Transverse colon (tissue), 4 donors: Measurements from ENCODE around the gene EDC3.

ENCODE experiments used
- CTCF ChIP-seq, 5 experiments: fragments of 200-600 bp in 3 of 5; fragments of 450-650 bp in 2 of 5; sonication (generic) in 3 of 5; IDR thresholded peaks; 1 replicate in 2 of 5; 2 replicates in 3 of 5; pipeline ENCODE4 v1.5.1; 2016 to 2017; ENCODE audit warnings: antibody characterized with exemption in 5 of 5, inconsistent platforms in 3 of 5, mild to moderate bottlenecking in 2 of 5, moderate library complexity in 1 of 5
- POLR2A ChIP-seq: fragments of 450-650 bp; IDR thresholded peaks from one replicate; pipeline ENCODE4 v1.6.1; 2016; ENCODE audit warnings: antibody characterized with exemption, mild to moderate bottlenecking, moderate library complexity
- POLR2AphosphoS5 ChIP-seq, 3 donors: sonication (generic); formaldehyde crosslinking; IDR thresholded peaks; one replicate each; pipeline ENCODE4 v1.6.1; 2016; ENCODE audit warnings: antibody characterized with exemption in 3 of 3

GRCh38 chr15:74593122-74593521 lies 102.7 kb downstream of the EDC3 start:
- TF ChIP-seq POLR2AphosphoS5 (IDR thresholded peaks at IDR 0.05) (no peak), CTCF (IDR thresholded peaks at IDR 0.05) (no peak), POLR2A (no peak)
